ENCODE data around the gene USP49.

DNA sequence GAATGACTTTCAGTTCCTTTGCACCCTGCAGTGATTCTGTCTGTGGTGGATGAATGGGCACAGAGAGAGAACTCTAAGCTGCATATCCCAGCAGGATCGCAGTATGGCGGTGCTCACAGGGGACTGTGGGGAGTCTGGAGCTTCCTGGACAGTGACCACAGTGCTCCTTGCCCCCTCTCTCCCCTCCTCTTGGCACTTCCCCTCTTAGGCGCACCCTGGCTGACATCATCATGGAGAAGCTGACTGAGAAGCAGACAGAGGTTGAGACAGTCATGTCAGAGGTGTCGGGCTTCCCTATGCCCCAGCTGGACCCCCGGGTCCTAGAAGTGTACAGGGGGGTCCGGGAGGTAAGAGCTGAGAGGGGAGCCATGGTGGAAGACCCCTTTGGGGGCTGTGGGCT, 34.7 kb upstream of the USP49 start:
- TF ChIP-seq PITX1 (CRISPR knock-in tag; IDR thresholded peaks at IDR 0.05): no peak
- TF ChIP-seq ZNF12 (CRISPR knock-in tag; IDR thresholded peaks at IDR 0.05): no peak
- TF ChIP-seq SMC3 (IDR thresholded peaks at IDR 0.05; ENCODE audit: low read length): no peak
- no peak for TF ChIP-seq ZNF609 (CRISPR knock-in tag; IDR thresholded peaks at IDR 0.05; ENCODE audit: borderline replicate concordance)
- TF ChIP-seq, protein P1, sequence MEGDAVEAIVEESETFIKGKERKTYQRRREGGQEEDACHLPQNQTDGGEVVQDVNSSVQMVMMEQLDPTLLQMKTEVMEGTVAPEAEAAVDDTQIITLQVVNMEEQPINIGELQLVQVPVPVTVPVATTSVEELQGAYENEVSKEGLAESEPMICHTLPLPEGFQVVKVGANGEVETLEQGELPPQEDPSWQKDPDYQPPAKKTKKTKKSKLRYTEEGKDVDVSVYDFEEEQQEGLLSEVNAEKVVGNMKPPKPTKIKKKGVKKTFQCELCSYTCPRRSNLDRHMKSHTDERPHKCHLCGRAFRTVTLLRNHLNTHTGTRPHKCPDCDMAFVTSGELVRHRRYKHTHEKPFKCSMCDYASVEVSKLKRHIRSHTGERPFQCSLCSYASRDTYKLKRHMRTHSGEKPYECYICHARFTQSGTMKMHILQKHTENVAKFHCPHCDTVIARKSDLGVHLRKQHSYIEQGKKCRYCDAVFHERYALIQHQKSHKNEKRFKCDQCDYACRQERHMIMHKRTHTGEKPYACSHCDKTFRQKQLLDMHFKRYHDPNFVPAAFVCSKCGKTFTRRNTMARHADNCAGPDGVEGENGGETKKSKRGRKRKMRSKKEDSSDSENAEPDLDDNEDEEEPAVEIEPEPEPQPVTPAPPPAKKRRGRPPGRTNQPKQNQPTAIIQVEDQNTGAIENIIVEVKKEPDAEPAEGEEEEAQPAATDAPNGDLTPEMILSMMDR (CRISPR knock-in tag; IDR thresholded peaks at IDR 0.05): no peak
